ENCODE data around the gene SLC38A4. TPM values are rescaled to one million over a fixed set of nuclear protein-coding genes. Genes with fewer than 3 reads are reported as not detected.

The SLC38A4 gene
- total and polyA plus RNA-seq, 12 donors, result 0.14 to 2.7 (median 0.51) TPM

GRCh38 chr12:46811185-46811584, 14.6 kb downstream of the SLC38A4 start:
- 78 to 90% (median 85%) methylated on average over 1 of the region's 1 CpG for WGBS, 4 donors
- no peak overlapping the region for H3K27ac ChIP-seq
- H3K27me3 ChIP-seq, result no peaks in the 10 kb centered on the region
- no peak overlapping the region for H3K4me3 ChIP-seq
- no peaks in the 10 kb centered on the region for H3K4me1 ChIP-seq (replicated peaks in 1 of 2)
- intact Hi-C loops (cut with DNase I), result no loop called here
- TF ChIP-seq POLR2A (IDR thresholded peaks at IDR 0.05), result no peak
- TF ChIP-seq CTCF (IDR thresholded peaks at IDR 0.05), result no peak
- no peaks in the 10 kb centered on the region for H3K36me3 ChIP-seq (replicated peaks in 1 of 2)
- no peaks in the 10 kb centered on the region for H3K9me3 ChIP-seq (replicated peaks in 1 of 3)
- no peak for DNase-seq

- no peak for DNase-seq
- Histone ChIP-seq H3K27me3 (no peaks in the 10 kb centered on the region), H3K36me3 (replicated peaks in 1 of 2) (no peaks in the 10 kb centered on the region), H3K4me3 (no peak overlapping the region), H3K27ac (no peak overlapping the region), H3K4me1 (replicated peaks in 1 of 2) (no peaks in the 10 kb centered on the region), H3K9me3 (replicated peaks in 1 of 3) (no peaks in the 10 kb centered on the region)
- no peak for TF ChIP-seq POLR2A (IDR thresholded peaks at IDR 0.05)
- TF ChIP-seq CTCF (IDR thresholded peaks at IDR 0.05), result no peak
- WGBS, 4 donors, result 69 to 90% (median 79%) methylated on average over 5 of the region's 5 CpGs
- intact Hi-C loops (cut with DNase I), result no loop called here
These were observed 16.7 kb downstream of the SLC38A4 start for GRCh38 chr12:46808955-46809697.

GRCh38 chr12:46808317-46808716, 17.5 kb downstream of the SLC38A4 start:
- Histone ChIP-seq H3K27ac (no peak overlapping the region), H3K27me3 (no peaks in the 10 kb centered on the region), H3K4me3 (no peak overlapping the region), H3K9me3 (replicated peaks in 1 of 3) (no peaks in the 10 kb centered on the region), H3K4me1 (replicated peaks in 1 of 2) (no peaks in the 10 kb centered on the region), H3K36me3 (replicated peaks in 1 of 2) (no peaks in the 10 kb centered on the region)
- 93 to 100% (median 99%) methylated on average over 2 of the region's 2 CpGs for WGBS, 4 donors
- intact Hi-C loops (cut with DNase I), result no loop called here
- DNase-seq, result no peak
- TF ChIP-seq CTCF (IDR thresholded peaks at IDR 0.05), result no peak
- TF ChIP-seq POLR2A (IDR thresholded peaks at IDR 0.05), result no peak

- intact Hi-C loops (cut with DNase I), result no loop called here
- TF ChIP-seq POLR2A (IDR thresholded peaks at IDR 0.05) (no peak), CTCF (IDR thresholded peaks at IDR 0.05) (no peak)
- no peak for DNase-seq
These were observed 21.7 kb downstream of the SLC38A4 start for GRCh38 chr12:46804054-46804453.

More at GRCh38 chr12:46804054-46804453, 21.7 kb downstream of the SLC38A4 start:
- Histone ChIP-seq H3K27ac (no peak overlapping the region), H3K9me3 (replicated peaks in 1 of 3) (no peaks in the 10 kb centered on the region), H3K4me1 (replicated peaks in 1 of 2) (no peaks in the 10 kb centered on the region), H3K27me3 (no peaks in the 10 kb centered on the region), H3K4me3 (no peak overlapping the region), H3K36me3 (replicated peaks in 1 of 2) (no peaks in the 10 kb centered on the region)
- 80 to 91% (median 88%) methylated on average over 3 of the region's 3 CpGs for WGBS, 4 donors

Data from adrenal gland (tissue), 12 donors.